ENCODE data around the gene ODAD4. TPM values are rescaled to one million over a fixed set of nuclear protein-coding genes. Genes with fewer than 3 reads are reported as not detected.

Gene ODAD4
- polyA plus RNA-seq, 3 donors, result 0.04 to 0.28 (median 0.23) TPM

DNA sequence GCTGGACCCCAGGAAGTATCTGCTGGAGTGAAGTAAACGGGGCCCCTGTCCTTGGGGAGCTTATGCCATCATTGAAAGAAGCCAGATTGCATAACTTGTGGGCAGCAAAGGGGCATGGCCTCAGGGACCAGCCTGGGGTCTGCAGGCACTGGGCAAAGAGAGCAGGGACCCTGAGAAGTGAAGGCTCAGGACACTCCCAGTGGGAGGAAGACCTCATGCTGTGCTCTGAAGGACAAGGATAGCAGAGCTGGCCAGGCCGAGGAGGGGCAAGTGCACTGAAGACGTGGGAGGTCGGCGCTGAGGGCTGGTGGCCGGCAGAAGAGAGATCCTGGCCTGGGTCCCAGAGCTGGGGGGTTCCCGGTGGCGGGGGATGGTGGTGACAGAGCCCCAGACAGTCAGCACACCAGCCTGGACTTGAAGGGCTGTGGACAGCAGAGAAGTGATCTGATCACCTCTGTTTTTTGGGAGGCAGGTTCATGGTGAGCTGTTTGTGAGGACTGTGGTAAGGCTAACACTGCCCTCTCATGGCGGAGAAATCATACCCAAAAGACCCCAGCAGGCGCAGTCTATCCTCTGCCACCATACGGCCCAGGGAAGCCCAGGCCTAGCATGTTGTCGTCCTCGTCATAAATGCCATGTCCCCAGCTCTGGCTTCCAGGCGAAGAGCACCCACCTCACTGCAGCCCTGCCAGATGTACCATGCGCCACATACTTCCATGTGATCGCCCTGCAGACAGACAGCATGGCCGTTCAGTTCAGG, 29.1 kb downstream of the ODAD4 start:
- no peaks in the 10 kb centered on the region for H3K36me3 ChIP-seq (replicated peaks in 1 of 2; ENCODE audit: control insufficient read depth in 1 of 2, insufficient read depth in 2 of 2, low read length in 2 of 2)
- H2AFZ ChIP-seq (ENCODE audit: insufficient read depth, low read depth, low read length, poor library complexity, severe bottlenecking), result peak overlapping the region; percentile 4
- no peak overlapping the region for H3K4me3 ChIP-seq (replicated peaks in 1 of 3; ENCODE audit: low read depth in 2 of 3, low read length in 3 of 3)
- Mint-ChIP-seq H3K36me3 (no peaks in the 10 kb centered on the region), H3K4me3 (peak overlapping the region in 1 of 2 donors; percentile 16), H3K27me3 (ENCODE audit: low read depth in 3 of 3) (no peaks in the 10 kb centered on the region), H3K4me1 (peaks cover 16% of the 10 kb centered on the region), H3K9me3 (no peaks in the 10 kb centered on the region), H3K27ac (peak overlapping the region in 2 of 7 donors; percentile 44 to 57)
- TF ChIP-seq, protein P1, sequence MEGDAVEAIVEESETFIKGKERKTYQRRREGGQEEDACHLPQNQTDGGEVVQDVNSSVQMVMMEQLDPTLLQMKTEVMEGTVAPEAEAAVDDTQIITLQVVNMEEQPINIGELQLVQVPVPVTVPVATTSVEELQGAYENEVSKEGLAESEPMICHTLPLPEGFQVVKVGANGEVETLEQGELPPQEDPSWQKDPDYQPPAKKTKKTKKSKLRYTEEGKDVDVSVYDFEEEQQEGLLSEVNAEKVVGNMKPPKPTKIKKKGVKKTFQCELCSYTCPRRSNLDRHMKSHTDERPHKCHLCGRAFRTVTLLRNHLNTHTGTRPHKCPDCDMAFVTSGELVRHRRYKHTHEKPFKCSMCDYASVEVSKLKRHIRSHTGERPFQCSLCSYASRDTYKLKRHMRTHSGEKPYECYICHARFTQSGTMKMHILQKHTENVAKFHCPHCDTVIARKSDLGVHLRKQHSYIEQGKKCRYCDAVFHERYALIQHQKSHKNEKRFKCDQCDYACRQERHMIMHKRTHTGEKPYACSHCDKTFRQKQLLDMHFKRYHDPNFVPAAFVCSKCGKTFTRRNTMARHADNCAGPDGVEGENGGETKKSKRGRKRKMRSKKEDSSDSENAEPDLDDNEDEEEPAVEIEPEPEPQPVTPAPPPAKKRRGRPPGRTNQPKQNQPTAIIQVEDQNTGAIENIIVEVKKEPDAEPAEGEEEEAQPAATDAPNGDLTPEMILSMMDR (IDR thresholded peaks at IDR 0.05), result no peak
- peak in 1 of 3 donors; percentile 9 for DNase-seq
- 66% methylated on average over 16 of the region's 17 CpGs for WGBS (ENCODE audit: insufficient coverage)
- H3K27ac ChIP-seq (ENCODE audit: low read depth in 1 of 2, low read length in 2 of 2), result no peak overlapping the region
- no peaks in the 10 kb centered on the region for H4K20me1 ChIP-seq (ENCODE audit: insufficient read depth, low read length)
- H3K9ac ChIP-seq (ENCODE audit: insufficient read depth, low read length, poor library complexity, severe bottlenecking), result no peak overlapping the region
- H3K79me2 ChIP-seq (ENCODE audit: insufficient read depth, low read length), result no peaks in the 10 kb centered on the region
- intact Hi-C loops (cut with micrococcal nuclease), result no loop called here
- no peak overlapping the region for H3K4me2 ChIP-seq (replicated peaks; ENCODE audit: extremely low read depth, low read length, poor library complexity, severe bottlenecking)
- H3K4me1 ChIP-seq (ENCODE audit: control insufficient read depth in 1 of 2, insufficient read depth in 2 of 2, low read length in 2 of 2), result peaks cover 0 to 7% of the 10 kb centered on the region in 2 donors
- H3K27me3 ChIP-seq (ENCODE audit: control insufficient read depth in 2 of 2, insufficient read depth in 2 of 2, low read length in 2 of 2), result no peaks in the 10 kb centered on the region
- H3K9me3 ChIP-seq (replicated peaks in 1 of 2; ENCODE audit: control insufficient read depth in 1 of 2, insufficient read depth in 1 of 2, low read length in 2 of 2), result no peaks in the 10 kb centered on the region

DNA sequence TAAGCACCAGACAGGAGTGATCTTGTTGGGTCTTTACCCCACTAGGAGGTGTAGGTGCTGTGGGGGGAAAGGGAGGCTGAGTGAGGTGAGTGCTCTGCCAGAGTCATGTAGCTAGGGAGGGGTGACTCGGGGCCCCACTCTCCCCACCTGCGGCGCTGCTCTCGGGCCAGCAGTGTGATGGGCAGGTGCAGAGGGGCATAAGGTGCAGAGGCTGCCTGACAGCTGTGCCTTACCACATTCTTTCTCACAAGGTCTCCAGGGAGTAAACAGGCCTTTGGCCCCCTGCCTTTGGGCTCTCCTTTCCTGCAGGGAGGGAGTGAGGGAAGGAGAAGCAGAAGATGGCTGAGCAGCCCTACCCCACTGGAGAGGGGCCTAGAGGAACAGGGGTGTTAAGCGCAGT, 31.7 kb downstream of the ODAD4 start:
- Histone ChIP-seq H3K9me3 (replicated peaks in 1 of 2; ENCODE audit: control insufficient read depth in 1 of 2, insufficient read depth in 1 of 2, low read length in 2 of 2) (no peaks in the 10 kb centered on the region), H2AFZ (ENCODE audit: insufficient read depth, low read depth, low read length, poor library complexity, severe bottlenecking) (no peak overlapping the region), H3K4me3 (replicated peaks in 1 of 3; ENCODE audit: low read depth in 2 of 3, low read length in 3 of 3) (no peak overlapping the region), H3K36me3 (replicated peaks in 1 of 2; ENCODE audit: control insufficient read depth in 1 of 2, insufficient read depth in 2 of 2, low read length in 2 of 2) (no peaks in the 10 kb centered on the region), H3K27me3 (ENCODE audit: control insufficient read depth in 2 of 2, insufficient read depth in 2 of 2, low read length in 2 of 2) (no peaks in the 10 kb centered on the region), H3K27ac (ENCODE audit: low read depth in 1 of 2, low read length in 2 of 2) (no peak overlapping the region), H3K9ac (ENCODE audit: insufficient read depth, low read length, poor library complexity, severe bottlenecking) (no peak overlapping the region), H4K20me1 (ENCODE audit: insufficient read depth, low read length) (peaks cover 2% of the 10 kb centered on the region), H3K79me2 (ENCODE audit: insufficient read depth, low read length) (peaks cover 2% of the 10 kb centered on the region), H3K4me2 (replicated peaks; ENCODE audit: extremely low read depth, low read length, poor library complexity, severe bottlenecking) (no peak overlapping the region), H3K4me1 (ENCODE audit: control insufficient read depth in 1 of 2, insufficient read depth in 2 of 2, low read length in 2 of 2) (peaks cover 10 to 22% of the 10 kb centered on the region in 2 donors)
- Mint-ChIP-seq H3K4me1 (peaks cover 31% of the 10 kb centered on the region), H3K36me3 (no peaks in the 10 kb centered on the region), H3K27me3 (ENCODE audit: low read depth in 3 of 3) (peaks cover 0 to 2% (median 0%) of the 10 kb centered on the region in 3 donors), H3K4me3 (no peak overlapping the region), H3K27ac (no peak overlapping the region), H3K9me3 (no peaks in the 10 kb centered on the region)
- no peak for DNase-seq
- 100% methylated on average over 1 of the region's 5 CpGs for WGBS (ENCODE audit: insufficient coverage)
- TF ChIP-seq, protein P1 (IDR thresholded peaks at IDR 0.05), result no peak
- intact Hi-C loops (cut with micrococcal nuclease), result loop anchor here in 1 of 2 donors (2.0 kb wide), 1 partner anchor 155 kb away; no protein-coding TSS in a partner anchor

All from CD14-positive monocyte (primary cell).